Daoy (cell line): ENCODE results near the gene HOXD11. TPM values are rescaled to one million over a fixed set of nuclear protein-coding genes. Genes with fewer than 3 reads are reported as not detected.

Experiments
- DNase-seq: peaks from one replicate; pipeline ENCODE4 v3.0.0-alpha.2; 2015; ENCODE audit warnings: low read depth
- total RNA-seq: library from RNA; depleted of rRNA; stranded (reverse); fragments of >200 nt; shearing (Covaris generic); gene quantifications from 2 replicates; pipeline ENCODE4 v1.2.3, GENCODE V29; 2014

Gene HOXD11
- total RNA-seq, 1 experiment from 2014 or later, result 13.4 TPM

DNA sequence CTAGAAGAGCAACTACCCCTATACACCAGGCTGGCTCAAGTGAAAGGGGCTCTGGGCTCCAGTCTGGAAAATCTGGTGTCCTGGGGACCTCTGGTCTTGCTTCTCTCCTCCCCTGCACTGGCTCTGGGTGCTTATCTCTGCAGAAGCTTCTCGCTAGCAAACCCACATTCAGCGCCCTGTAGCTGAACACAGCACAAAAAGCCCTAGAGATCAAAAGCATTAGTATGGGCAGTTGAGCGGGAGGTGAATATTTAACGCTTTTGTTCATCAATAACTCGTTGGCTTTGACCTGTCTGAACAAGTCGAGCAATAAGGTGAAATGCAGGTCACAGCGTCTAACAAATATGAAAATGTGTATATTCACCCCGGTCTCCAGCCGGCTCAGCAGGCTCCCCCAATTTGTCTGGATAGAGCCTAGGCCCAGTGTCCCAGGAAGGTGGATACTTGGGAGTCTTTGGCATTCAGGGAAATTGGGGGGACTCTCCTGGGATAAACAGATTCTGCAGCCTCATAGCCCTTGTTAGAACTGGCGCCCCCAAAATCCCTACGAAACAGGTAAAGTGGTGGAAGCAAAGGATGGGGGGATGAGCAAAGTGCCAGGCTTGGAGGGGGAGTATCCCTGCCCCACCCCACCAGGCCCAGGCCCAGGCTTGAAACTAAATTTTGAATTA is 41.8 kb downstream of the HOXD11 start:
- DNase-seq, result no peak

DNA sequence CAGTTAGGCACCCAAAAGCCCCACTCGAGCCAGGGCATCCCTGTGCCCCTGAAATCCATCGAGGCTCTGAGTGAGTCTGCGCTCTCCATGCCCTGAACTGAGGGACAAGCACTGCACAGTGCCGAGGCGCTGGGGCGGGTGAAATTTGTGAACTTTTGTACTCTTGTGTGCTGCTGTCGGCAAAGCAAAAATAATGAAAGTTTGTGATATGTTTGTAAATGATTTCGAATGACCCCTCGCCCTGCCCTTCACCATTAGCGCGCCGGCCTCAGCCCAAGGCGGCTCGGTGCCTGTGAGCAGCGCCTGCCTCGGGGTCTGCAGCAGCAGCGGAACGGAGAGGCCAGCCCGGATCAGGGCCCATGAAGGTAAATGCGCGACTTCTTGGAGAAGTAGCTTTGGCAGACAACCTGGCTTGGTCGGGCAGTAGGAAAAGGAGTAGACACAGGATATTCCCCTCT is 42.4 kb downstream of the HOXD11 start:
- DNase-seq, result no peak

DNA sequence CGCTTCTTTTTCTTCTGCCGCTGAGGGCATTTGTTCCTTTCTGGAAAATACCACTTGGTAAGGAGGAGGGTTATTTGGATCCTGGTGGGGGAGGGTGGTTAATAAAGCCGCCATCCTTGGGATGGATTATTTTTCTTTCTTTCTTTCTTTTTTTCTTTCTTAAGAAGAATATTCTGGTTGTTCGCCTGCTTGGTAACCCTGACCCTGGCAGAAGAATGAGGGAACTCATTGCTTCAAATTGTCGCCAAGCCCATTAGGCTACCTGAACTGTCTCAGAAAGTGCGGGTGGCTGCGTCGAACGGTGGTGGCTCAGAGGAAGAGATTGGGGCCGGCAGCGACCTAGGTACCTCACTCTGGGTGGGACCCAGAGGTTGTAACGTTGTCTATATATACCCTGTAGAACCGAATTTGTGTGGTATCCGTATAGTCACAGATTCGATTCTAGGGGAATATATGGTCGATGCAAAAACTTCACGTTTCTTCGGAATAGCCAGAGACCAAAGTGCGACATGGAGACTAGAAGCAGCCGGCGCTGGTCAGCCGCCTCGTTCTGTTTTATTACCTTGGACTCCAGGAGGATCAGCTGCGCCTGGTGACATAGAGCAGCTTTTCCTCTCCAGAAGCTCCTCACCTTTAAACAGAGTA is 43.0 kb downstream of the HOXD11 start:
- DNase-seq, result no peak

DNA sequence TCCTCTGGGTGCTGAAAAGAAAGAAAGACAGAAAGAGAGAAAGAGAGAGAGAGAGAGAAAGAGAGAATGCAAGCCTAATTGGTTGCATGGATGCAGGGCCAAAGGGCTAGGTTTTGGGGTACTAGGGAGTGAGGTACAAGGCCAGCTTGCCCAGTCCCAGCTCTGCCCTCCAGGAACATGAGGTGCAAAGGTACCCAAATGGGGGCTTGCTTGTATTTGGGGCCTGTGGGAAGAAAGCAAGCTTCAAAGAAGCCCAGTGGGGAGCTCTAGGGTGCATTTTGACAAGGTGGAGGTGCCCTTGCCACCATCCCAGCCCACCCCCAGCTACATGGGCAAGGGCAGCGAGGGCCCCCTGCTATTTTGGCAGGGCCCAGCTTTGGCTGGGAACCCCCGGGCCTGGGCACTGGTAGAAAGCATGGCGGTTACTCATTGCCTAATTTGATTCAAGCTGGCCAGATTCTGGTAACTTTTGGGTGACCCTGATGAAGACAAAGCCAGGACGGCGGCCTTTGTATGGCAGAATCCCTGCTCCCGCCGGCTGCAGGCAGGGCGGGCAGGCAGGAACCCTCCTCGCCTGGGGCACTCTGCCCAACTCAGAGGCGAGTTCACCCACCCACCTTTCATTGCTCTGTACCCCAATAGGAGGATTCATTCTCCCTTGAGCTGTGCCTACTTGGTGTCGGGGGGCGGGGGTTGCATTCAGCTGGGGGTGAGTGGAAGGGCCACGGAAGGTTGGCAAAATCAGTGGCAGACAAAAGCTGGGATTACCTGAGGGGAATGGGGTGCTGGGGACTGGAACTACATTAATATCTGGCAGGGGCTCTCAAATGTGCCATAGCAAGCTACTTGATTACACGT is 43.7 kb downstream of the HOXD11 start:
- DNase-seq, result no peak

DNA sequence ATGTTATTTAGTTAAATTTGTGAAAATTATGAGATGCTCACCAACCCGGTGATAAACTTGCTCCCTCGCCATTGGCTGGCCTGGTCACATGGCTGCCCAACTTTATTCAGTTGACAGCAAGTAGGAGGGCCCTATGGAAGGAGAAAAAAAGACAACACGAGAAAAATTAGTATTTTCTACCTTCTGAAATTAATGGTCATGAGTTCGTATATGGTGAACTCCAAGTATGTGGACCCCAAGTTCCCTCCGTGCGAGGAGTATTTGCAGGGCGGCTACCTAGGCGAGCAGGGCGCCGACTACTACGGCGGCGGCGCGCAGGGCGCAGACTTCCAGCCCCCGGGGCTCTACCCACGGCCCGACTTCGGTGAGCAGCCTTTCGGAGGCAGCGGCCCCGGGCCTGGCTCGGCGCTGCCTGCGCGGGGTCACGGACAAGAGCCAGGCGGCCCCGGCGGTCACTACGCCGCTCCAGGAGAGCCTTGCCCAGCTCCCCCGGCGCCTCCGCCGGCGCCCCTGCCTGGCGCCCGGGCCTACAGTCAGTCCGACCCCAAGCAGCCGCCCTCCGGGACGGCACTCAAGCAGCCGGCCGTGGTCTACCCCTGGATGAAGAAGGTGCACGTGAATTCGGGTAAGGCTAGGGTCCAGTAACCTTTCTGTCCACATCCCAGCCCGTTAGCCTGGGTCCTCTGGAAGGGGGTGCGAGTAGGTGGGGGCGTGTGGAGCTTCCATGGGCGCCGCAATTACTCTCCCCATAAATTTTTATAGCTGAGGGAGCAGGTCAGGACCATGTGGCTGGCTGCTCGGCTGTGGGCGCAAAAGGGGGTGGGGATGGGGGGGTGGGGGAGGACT is 44.6 kb downstream of the HOXD11 start, which contains the start of gene HOXD4:
Gene HOXD4 (plus strand): TSS at position 109 of the 846 bp plus-strand sequence. CDS start 84 bp downstream, at position 193.
- DNase-seq, result no peak

DNA sequence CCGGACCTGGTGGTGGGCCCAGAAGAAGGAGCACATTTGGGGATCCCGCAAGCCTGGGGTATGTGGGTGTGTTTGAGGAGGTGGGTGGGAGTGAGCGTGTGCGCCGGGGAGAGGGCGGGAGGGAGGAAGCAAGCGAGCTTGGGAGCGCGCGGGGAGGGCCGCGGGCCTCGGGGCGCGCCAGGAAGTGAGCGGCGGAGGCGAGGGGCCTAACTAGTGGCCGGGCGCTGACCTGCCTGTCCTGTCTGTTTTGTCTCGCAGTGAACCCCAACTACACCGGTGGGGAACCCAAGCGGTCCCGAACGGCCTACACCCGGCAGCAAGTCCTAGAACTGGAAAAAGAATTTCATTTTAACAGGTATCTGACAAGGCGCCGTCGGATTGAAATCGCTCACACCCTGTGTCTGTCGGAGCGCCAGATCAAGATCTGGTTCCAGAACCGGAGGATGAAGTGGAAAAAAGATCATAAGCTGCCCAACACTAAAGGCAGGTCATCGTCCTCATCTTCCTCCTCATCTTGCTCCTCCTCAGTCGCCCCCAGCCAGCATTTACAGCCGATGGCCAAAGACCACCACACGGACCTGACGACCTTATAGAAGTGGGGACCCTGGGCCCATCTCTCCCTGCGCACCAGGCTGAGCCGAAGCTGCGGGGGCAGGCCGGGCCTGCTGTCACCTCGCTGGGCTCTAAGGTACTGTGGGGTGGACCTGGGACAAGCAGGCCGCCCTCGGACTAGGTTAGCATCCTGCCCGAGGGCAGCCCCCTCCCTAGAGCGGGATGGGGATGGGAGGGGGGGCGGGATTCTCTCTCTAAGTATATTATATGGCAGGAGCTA is 45.5 kb downstream of the HOXD11 start:
- DNase-seq, result no peak

DNA sequence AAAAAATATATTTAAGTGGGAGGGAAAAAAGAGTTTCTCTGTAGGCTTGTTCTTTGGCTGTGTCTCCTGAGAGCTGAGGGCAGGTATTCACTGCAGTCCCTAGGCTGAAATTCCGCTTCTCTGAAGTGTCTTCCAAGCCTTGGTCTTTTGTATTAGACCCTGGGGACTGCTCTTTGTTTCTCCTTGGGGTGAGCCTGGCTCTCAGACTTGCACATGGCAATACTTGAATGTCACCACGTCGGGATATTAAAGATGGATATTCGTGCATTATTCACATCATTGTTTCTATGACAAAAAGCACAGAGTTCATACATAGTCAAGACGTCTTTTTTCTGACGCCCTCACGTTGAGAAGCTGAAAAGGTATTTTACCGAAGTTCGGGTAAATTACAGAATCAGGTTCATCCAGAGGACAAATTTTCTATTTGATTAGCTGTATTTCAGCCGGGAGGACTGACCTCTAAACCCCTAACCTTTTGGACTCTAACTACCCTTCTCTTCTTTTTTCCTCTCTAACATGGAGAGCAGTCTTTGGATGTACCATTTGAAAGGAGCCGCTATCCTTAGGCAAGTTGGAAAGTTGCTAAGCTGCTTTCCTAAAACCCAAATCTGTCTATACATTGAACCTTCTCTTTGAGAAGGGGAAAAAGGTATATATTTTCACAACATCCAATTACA is 47.6 kb downstream of the HOXD11 start:
- DNase-seq, result no peak

DNA sequence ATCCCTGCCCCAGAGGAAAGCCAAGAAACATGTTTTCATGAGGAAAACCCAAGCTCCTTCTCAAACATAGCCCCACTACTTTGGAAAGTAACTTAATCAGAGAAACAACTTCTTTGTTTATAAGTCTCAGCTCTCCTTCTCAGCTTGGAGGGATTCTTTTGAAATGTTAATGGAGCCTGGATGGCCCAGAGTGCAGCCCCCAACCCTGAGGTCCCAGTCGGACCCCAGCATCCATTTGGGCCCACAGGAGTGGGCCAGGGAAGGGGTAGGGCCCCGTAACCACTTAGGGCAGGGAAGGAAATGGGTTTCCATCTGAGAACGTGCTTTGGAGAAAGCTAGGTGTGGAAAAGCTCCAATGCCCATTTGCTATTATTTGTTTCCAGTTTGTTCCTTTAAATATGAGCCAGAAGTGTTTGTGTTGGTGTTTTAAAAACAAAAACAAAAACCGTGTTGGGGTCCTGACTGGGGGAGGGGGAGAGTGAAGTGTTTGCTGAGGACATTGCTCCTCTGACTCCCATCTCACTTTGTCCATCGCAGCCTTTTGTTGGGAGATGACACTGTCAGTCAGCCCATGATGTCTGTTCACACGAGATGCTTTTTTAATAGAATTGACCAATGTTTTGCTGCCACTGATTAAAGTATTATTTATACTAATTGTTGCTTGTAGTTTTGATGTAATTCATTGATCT is 48.4 kb downstream of the HOXD11 start:
- no peak for DNase-seq

DNA sequence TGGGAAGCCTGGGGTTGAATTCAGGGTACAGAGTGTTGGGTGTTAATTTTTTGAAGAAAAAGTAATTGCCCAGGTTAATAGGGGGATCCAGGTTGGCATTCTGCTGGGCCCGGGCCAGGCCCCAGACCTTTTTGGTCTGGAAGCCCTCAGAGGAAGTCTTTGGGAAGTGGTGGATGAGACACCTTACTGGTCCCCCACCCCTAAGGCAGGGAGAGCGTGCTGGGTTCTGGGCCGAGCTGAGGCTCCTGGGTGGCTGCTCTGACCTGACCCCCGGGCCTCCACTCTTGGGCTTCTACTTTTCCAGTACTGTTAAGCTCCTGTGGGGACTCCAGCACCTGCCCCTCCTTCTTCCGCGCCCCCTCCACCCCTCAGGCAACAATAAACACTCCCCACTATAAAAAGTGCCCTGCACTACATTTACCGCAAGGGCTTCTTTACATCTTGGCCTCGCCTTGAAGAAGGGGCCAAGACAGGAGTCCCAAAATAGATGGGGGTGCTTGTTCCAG is 49.3 kb downstream of the HOXD11 start:
- DNase-seq, result no peak

DNA sequence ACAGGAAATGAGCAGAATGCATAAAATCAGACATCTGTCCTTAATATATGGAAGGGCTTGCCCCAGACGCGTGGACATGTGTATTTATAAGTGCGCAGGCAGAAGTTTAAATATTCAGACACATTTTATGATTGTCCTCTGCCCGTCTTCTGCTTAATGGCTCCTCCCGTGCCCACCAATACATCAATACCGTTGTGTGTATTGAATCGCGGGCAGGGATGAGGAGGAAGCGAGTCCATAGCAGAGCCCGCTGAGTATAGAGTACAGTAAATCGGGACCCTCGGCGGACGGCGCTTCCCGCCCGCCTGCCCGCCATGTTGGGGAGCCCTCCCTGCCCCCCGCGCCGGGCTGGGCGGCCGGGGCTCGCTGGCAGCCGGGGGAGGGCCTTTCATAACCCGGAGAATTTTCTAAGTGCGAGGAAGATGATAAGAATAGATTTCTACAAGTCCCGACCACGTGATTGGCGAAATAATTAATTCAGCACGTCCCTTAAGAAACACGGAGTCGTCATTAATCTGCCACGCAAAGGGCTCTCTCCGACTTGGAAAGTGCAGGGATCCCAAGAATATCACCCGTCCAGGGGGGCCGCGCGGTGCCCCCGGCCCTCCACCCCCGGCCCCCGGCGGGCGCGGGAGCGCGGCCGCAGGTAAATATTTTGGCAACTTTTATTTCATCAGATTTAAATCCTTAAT is 49.9 kb downstream of the HOXD11 start, which contains the start of gene HOXD3:
Gene HOXD3 (plus strand): TSS at position 501 of the 692 bp plus-strand sequence. CDS start 11,808 bp downstream, outside the sequence.
- DNase-seq, result peak; percentile 42

DNA sequence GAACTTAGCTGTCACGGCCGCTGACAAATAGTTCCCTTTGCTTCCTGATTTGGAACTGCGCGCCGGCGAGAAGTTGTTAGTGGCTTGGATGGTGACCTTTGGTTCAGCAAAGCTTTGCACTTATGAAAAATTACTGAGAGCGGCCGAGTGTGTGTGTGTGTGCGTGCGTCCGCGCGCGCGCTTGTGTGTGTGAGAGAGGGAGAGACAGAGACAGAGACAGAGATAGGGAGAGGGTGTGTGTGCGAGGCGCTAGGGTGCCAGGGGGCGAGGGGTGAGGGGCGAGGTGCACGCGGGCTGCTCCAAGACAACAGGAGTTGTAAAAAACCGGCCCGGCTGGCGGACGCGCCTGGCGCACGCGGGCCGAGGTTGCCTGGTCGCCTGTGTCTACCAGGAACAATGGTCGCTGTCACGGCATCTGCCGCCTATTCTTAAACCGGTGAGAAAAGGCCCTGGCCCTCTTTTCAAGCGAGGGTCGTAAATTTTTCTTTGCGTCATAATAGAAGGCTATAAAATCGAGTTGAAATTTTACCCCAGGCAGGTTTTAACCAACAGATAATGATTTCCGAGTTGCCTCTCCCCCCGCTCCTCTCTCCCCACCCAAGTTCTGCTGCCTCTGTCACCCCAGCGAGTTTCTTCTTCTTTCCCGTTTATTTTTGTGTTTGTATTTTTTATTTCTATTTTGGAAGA is 50.6 kb downstream of the HOXD11 start:
- peak; percentile 55 for DNase-seq

DNA sequence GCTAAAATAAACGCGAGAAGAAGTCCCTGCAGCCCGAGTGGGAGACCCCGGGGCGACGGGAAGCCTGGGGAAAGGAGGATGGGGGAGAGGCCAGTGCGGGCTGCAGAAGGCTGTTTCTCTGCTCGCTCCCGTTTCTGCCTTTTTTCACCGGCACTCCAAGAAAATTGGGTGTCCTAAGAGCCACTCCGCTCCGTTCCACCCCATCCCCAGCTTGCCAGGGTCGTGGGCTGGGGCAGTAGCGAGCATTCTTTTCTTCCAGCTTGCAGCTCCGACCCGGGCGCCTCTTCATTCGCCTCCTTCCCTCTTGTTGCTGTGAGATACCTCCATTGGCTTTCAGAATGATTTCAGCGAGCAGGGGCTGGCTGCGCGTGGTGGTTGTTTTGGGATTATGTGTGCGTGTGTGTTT is 51.1 kb downstream of the HOXD11 start:
- peak; percentile 43 for DNase-seq

DNA sequence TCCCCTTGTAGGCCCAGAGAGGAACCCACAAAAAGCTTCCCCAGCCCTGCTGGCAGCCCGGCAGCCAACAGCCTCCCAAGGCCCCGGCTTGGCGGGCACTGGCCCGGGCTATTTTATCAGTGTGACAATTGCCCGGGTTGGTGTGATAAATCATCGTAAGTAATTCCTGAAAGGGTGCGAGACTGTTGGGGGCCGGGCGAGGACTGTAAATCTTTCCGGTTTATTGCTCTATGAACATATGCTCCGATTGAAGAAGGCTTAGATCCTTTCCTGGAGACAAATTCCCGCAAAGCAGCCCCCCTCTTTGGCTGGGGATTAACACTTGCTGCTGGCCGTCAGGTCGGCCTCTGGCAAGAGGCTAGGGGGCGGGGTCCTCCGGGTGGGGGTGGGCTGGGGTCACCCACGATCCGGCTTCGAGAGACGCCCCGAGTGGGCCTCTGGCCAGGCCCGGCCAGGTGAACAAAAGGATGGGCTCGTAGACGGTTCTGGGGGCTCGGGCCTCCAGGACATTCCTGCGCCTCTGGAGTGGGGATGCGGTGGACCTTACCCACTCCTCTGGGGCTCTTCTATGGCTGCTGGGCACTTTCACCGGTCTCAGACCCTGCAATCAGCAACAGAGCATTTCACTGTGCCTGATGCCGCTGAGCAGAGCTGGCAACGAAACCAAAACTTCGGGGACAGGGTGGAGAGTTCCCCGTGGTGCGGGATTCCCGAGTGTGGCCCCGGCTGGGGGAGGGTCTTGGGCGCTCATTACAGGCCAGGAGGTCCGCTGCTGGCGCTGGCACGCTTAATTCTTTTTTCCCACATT is 52.0 kb downstream of the HOXD11 start:
- DNase-seq, result no peak
